Uterus (tissue), 4 donors: ENCODE results near the gene EYA4. TPM values are rescaled to one million over a fixed set of nuclear protein-coding genes. Genes with fewer than 3 reads are reported as not detected.

Experiments
- DNase-seq, 2 donors: peaks; one replicate each; pipeline ENCODE4 v3.0.0-alpha.2; 2019 to 2020
- H3K27ac ChIP-seq, 2 donors: fragments of 200-600 bp; sonication (generic); 1 replicate in 1 of 2; 2 replicates in 1 of 2; pipeline ENCODE4 v1.5.1; 2016 to 2018
- H3K27me3 ChIP-seq, 2 donors: fragments of 200-600 bp; sonication (generic); one replicate each; pipeline ENCODE4 v1.5.1; 2018 to 2019; ENCODE audit warnings: control low read depth in 1 of 2
- H3K36me3 ChIP-seq, 2 donors: fragments of 200-600 bp; sonication (generic); one replicate each; pipeline ENCODE4 v1.5.1; 2019; ENCODE audit warnings: control low read depth in 1 of 2
- H3K4me1 ChIP-seq, 2 donors: fragments of 200-600 bp; sonication (generic); one replicate each; pipeline ENCODE4 v1.5.1; 2018 to 2019; ENCODE audit warnings: control low read depth in 1 of 2
- H3K4me3 ChIP-seq, 2 donors: fragments of 200-600 bp; sonication (generic); 1 replicate in 1 of 2; 2 replicates in 1 of 2; pipeline ENCODE4 v1.5.1; 2018 to 2019; ENCODE audit warnings: mild to moderate bottlenecking in 1 of 2
- H3K9me3 ChIP-seq, 2 donors: fragments of 200-600 bp; sonication (generic); one replicate each; pipeline ENCODE4 v1.5.1; 2019; ENCODE audit warnings: control low read depth in 1 of 2
- CTCF ChIP-seq, 4 experiments: fragments of 200-600 bp in 2 of 4; fragments of 450-650 bp in 2 of 4; sonication (generic) in 2 of 4; IDR thresholded peaks; one replicate each; pipeline ENCODE4 v1.5.1; 2016 to 2019; ENCODE audit warnings: antibody characterized with exemption in 4 of 4, mild to moderate bottlenecking in 2 of 4, moderate library complexity in 1 of 4
- POLR2A ChIP-seq, 2 donors: fragments of 450-650 bp; IDR thresholded peaks; one replicate each; pipeline ENCODE4 v1.6.1; 2016; ENCODE audit warnings: antibody characterized with exemption in 2 of 2, mild to moderate bottlenecking in 1 of 2, moderate library complexity in 1 of 2
- intact Hi-C: fragments of 100-400 bp; cut with DNase I; formaldehyde crosslinking; loops from one replicate; pipeline ENCODE4 v1.15.1; 2023; ENCODE audit warnings: low total_unique reads
- total RNA-seq, 4 donors: library from RNA; depleted of rRNA in 3 of 4; stranded (reverse); fragments of >200 nt in 3 of 4; gene quantifications; one replicate each; pipeline versions ENCODE4 v1.1.0 to v1.2.4, GENCODE V29; 2014 to 2023
- donor health status: DM: yes; HTN: yes; CAD: no.

Gene EYA4
- total RNA-seq, 4 donors from 2014 or later: 2.0 to 8.8 (median 8.4) TPM; not detected in 1

GRCh38 chr6:133415262-133415661 is 174.1 kb downstream of the EYA4 start:
- no peaks in the 10 kb centered on the region for H3K36me3 ChIP-seq
- DNase-seq: no peak
- H3K27me3 ChIP-seq: no peaks in the 10 kb centered on the region
- H3K9me3 ChIP-seq: no peaks in the 10 kb centered on the region
- no peak for TF ChIP-seq CTCF (IDR thresholded peaks at IDR 0.05)
- no peak for TF ChIP-seq POLR2A (IDR thresholded peaks at IDR 0.05)
- intact Hi-C loops: no loop called here
- H3K27ac ChIP-seq: no peak overlapping the region
- no peak overlapping the region for H3K4me3 ChIP-seq
- H3K4me1 ChIP-seq: no peaks in the 10 kb centered on the region

- H3K4me3 ChIP-seq: no peak overlapping the region
- no peak for DNase-seq
- no peak overlapping the region for H3K27ac ChIP-seq
- no peaks in the 10 kb centered on the region for H3K9me3 ChIP-seq
- H3K36me3 ChIP-seq: no peaks in the 10 kb centered on the region
- TF ChIP-seq POLR2A (IDR thresholded peaks at IDR 0.05) (no peak), CTCF (IDR thresholded peaks at IDR 0.05) (no peak)
- H3K4me1 ChIP-seq: no peaks in the 10 kb centered on the region
- intact Hi-C loops: no loop called here
- H3K27me3 ChIP-seq: no peaks in the 10 kb centered on the region
Measured at GRCh38 chr6:133418108-133418507, 177.0 kb downstream of the EYA4 start.

- intact Hi-C loops: no loop called here
- H3K9me3 ChIP-seq: no peaks in the 10 kb centered on the region
- no peak overlapping the region for H3K27ac ChIP-seq
- H3K4me3 ChIP-seq: no peak overlapping the region
- H3K4me1 ChIP-seq: no peaks in the 10 kb centered on the region
- H3K27me3 ChIP-seq: no peaks in the 10 kb centered on the region
- no peak for DNase-seq
- H3K36me3 ChIP-seq: no peaks in the 10 kb centered on the region
- TF ChIP-seq POLR2A (IDR thresholded peaks at IDR 0.05) (no peak), CTCF (IDR thresholded peaks at IDR 0.05) (no peak)
Measured at GRCh38 chr6:133423242-133423641, 182.1 kb downstream of the EYA4 start.

GRCh38 chr6:133424359-133424758 is 183.2 kb downstream of the EYA4 start:
- Histone ChIP-seq H3K9me3 (no peaks in the 10 kb centered on the region), H3K27ac (no peak overlapping the region), H3K4me3 (no peak overlapping the region), H3K27me3 (no peaks in the 10 kb centered on the region), H3K4me1 (no peaks in the 10 kb centered on the region), H3K36me3 (no peaks in the 10 kb centered on the region)
- TF ChIP-seq POLR2A (IDR thresholded peaks at IDR 0.05) (no peak), CTCF (IDR thresholded peaks at IDR 0.05) (no peak)
- intact Hi-C loops: no loop called here
- no peak for DNase-seq

- no peaks in the 10 kb centered on the region for H3K27me3 ChIP-seq
- no peaks in the 10 kb centered on the region for H3K9me3 ChIP-seq
- TF ChIP-seq CTCF (IDR thresholded peaks at IDR 0.05) (no peak), POLR2A (IDR thresholded peaks at IDR 0.05) (no peak)
- no peak overlapping the region for H3K27ac ChIP-seq
- no peaks in the 10 kb centered on the region for H3K4me1 ChIP-seq
- no peak overlapping the region for H3K4me3 ChIP-seq
- no peak for DNase-seq
- no peaks in the 10 kb centered on the region for H3K36me3 ChIP-seq
- intact Hi-C loops: no loop called here
Measured at GRCh38 chr6:133426038-133426437, 184.9 kb downstream of the EYA4 start.
